B cell (primary cell): Measurements from ENCODE around the gene EML5. TPM values are rescaled to one million over a fixed set of nuclear protein-coding genes. Genes with fewer than 3 reads are reported as not detected.

Source experiments
- ATAC-seq: fragments of 200-7000 bp; cut with Tn5 transposase; one replicate; pipeline ENCODE4 v1.10.0; 2021; ENCODE audit warnings: low read depth, mild to moderate bottlenecking, moderate number of reproducible peaks, moderate library complexity
- CTCF ChIA-PET: fragments of 350-600 bp; sonication (Branson Sonifier 250); formaldehyde crosslinking; loops from one replicate; lab custom pipeline; 2021; ENCODE audit warnings: antibody characterized with exemption, inconsistent platforms; lab: Charles Lee
- POLR2A ChIA-PET: fragments of 350-600 bp; sonication (Branson Sonifier 250); formaldehyde crosslinking; loops from one replicate; lab custom pipeline; 2021; ENCODE audit warnings: antibody characterized with exemption; lab: Charles Lee
- DNase-seq: peaks from one replicate; pipeline ENCODE4 v3.0.0; 2013
- H2AFZ ChIP-seq: 2 replicates; pipeline ENCODE4 v1.6.1; 2012; ENCODE audit warnings: mild to moderate bottlenecking, low read depth, low read length; ENCODE audit not compliant: insufficient read depth, poor library complexity, severe bottlenecking
- H3K27ac ChIP-seq, 2 donors: 1 replicate in 1 of 2; 2 replicates in 1 of 2; pipeline ENCODE4 v1.5.1; 2012 to 2013; ENCODE audit warnings: low read length in 2 of 2, mild to moderate bottlenecking in 2 of 2, moderate library complexity in 1 of 2
- H3K27me3 ChIP-seq, 4 experiments: fragments of 200-600 bp in 1 of 4; sonication (generic) in 1 of 4; replicated peaks in 1 of 4; 1 replicate in 2 of 4; 2 replicates in 2 of 4; pipeline versions ENCODE4 v1.6.1 to v1.7.0; 2013 to 2016; ENCODE audit warnings: low read length in 3 of 4, mild to moderate bottlenecking in 2 of 4, mixed read lengths in 1 of 4, moderate library complexity in 1 of 4; ENCODE audit not compliant: insufficient read depth in 4 of 4, control insufficient read depth in 3 of 4; ENCODE audit errors: control extremely low read depth in 1 of 4
- H3K36me3 ChIP-seq, 2 experiments: replicated peaks in 1 of 2; 1 replicate in 1 of 2; 2 replicates in 1 of 2; pipeline versions ENCODE4 v1.6.1 to v1.7.1; 2013; ENCODE audit warnings: low read length in 1 of 2; ENCODE audit not compliant: insufficient read depth in 2 of 2, control insufficient read depth in 1 of 2; ENCODE audit errors: control extremely low read depth in 1 of 2, extremely low read depth in 1 of 2
- H3K4me1 ChIP-seq, 2 donors: fragments of 200-600 bp in 1 of 2; sonication (generic) in 1 of 2; 1 replicate in 1 of 2; 2 replicates in 1 of 2; pipeline versions ENCODE4 v1.5.1 to v1.6.1; 2013 to 2017; ENCODE audit warnings: low read length in 2 of 2; ENCODE audit not compliant: control insufficient read depth in 2 of 2, insufficient read depth in 2 of 2
- H3K4me2 ChIP-seq: replicated peaks from 2 replicates; pipeline ENCODE3; 2012; ENCODE audit warnings: mild to moderate bottlenecking, low read depth, low read length; ENCODE audit not compliant: poor library complexity, severe bottlenecking
- H3K4me3 ChIP-seq, 5 experiments: fragments of 200-600 bp in 1 of 5; sonication (generic) in 1 of 5; 1 replicate in 3 of 5; 2 replicates in 2 of 5; pipeline versions ENCODE4 v1.5.1 to v1.7.0; 2011 to 2016; ENCODE audit warnings: low read length in 4 of 5, mild to moderate bottlenecking in 4 of 5, low read depth in 2 of 5, control low read depth in 1 of 5, moderate library complexity in 1 of 5; ENCODE audit not compliant: insufficient read depth in 1 of 5; ENCODE audit errors: control extremely low read depth in 1 of 5, extremely low read depth in 1 of 5
- H3K79me2 ChIP-seq: fragments of 200-600 bp; sonication (generic); one replicate; pipeline ENCODE4 v1.6.0; 2016; ENCODE audit warnings: low read length; ENCODE audit not compliant: control insufficient read depth, insufficient read depth
- H3K9ac ChIP-seq: fragments of 200-600 bp; sonication (generic); 2 replicates; pipeline ENCODE4 v1.6.1; 2017; ENCODE audit warnings: mild to moderate bottlenecking, low read length, moderate library complexity
- H3K9me3 ChIP-seq, 3 donors: one replicate each; pipeline versions ENCODE4 v1.6.1 to v1.7.1; 2013; ENCODE audit warnings: low read length in 2 of 3; ENCODE audit not compliant: control insufficient read depth in 2 of 3, insufficient read depth in 1 of 3; ENCODE audit errors: control extremely low read depth in 1 of 3
- H4K20me1 ChIP-seq: 2 replicates; pipeline ENCODE4 v1.6.0; 2012; ENCODE audit warnings: mild to moderate bottlenecking, low read length; ENCODE audit not compliant: insufficient read depth, control insufficient read depth, poor library complexity, severe bottlenecking
- H3K27ac Mint-ChIP-seq: one replicate; pipeline ENCODE4 v1.8.0; 2021; ENCODE audit warnings: mixed read lengths
- H3K27me3 Mint-ChIP-seq: one replicate; pipeline ENCODE4 v1.8.0; 2021; ENCODE audit warnings: mixed read lengths
- H3K4me1 Mint-ChIP-seq: one replicate; pipeline ENCODE4 v1.8.0; 2021; ENCODE audit warnings: mixed read lengths
- H3K4me3 Mint-ChIP-seq: one replicate; pipeline ENCODE4 v1.8.0; 2021; ENCODE audit warnings: mixed read lengths
- H3K9me3 Mint-ChIP-seq: one replicate; pipeline ENCODE4 v1.8.0; 2022; ENCODE audit warnings: mixed read lengths; ENCODE audit not compliant: insufficient read depth
- EZH2 ChIP-seq: IDR thresholded peaks from 2 replicates; pipeline ENCODE4 v1.6.1; 2012; ENCODE audit warnings: borderline replicate concordance, low read depth, mild to moderate bottlenecking, moderate library complexity, low read length; ENCODE audit not compliant: insufficient read depth, poor library complexity, severe bottlenecking
- WGBS: methylation state at CpG from one replicate; pipeline ENCODE4 v1.1.5; 2013; ENCODE audit warnings: missing lambda C conversion rate; ENCODE audit not compliant: insufficient coverage; 5-methylcytosine and 5-hydroxymethylcytosine counted together
- intact Hi-C: fragments of 100-400 bp; cut with micrococcal nuclease; formaldehyde crosslinking; loops from one replicate; pipeline ENCODE4 v1.10.0; 2022
- polyA plus RNA-seq: library from polyadenylated mRNA; depleted of rRNA; stranded (reverse); fragments of >200 nt; gene quantifications from 2 replicates; pipeline ENCODE4 v1.2.3, GENCODE V29; 2012
- total RNA-seq, 2 donors: library from RNA; stranded (reverse); fragments of 120-200 nt in 1 of 2; gene quantifications; 1 replicate in 1 of 2; 2 replicates in 1 of 2; pipeline versions ENCODE4 v1.2.3 to v1.2.4, GENCODE V29; 2013 to 2022
- TF ChIP-seq, protein P1 (sequence below): fragments of 200-600 bp; IDR thresholded peaks from one replicate; pipeline ENCODE4 v1.8.0; 2022; ENCODE audit warnings: antibody characterized with exemption, mild to moderate bottlenecking

Gene EML5
- total and polyA plus RNA-seq, 2 donors (not counting 1 experiment from before 2014, with no cell fraction given), result 1.7 to 6.9 TPM

DNA sequence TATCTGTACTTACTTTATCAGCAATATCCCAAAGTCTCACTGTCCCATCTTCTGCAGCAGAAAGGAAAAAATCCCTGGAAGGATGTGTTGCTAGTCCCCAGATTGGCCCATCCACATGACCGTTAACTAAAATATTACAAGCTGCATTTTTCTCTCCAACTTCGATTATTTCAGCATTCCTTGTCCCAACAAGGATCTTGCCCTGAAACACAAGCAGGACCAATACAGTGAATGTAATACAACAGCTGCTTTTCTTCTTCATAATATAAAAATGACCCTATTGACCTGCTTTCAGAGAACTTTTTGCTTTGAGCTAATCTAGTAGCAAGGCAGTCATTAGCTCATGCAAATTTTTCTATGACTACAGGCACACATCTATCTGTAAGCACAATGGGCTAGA is 171.7 kb downstream of the EML5 start:
- Histone ChIP-seq H3K27ac (no peak overlapping the region), H3K4me2 (no peak overlapping the region), H4K20me1 (no peaks in the 10 kb centered on the region), H3K36me3 (no peaks in the 10 kb centered on the region), H3K9me3 (no peaks in the 10 kb centered on the region), H3K27me3 (no peaks in the 10 kb centered on the region), H3K4me3 (no peak overlapping the region), H3K9ac (no peak overlapping the region), H3K4me1 (no peaks in the 10 kb centered on the region), H3K79me2 (no peaks in the 10 kb centered on the region), H2AFZ (no peak overlapping the region)
- ChIA-PET POLR2A (no interaction called here), CTCF (no interaction called here)
- Mint-ChIP-seq H3K27me3 (no peaks in the 10 kb centered on the region), H3K9me3 (no peaks in the 10 kb centered on the region), H3K27ac (no peak overlapping the region), H3K4me1 (no peaks in the 10 kb centered on the region), H3K4me3 (no peak overlapping the region)
- TF ChIP-seq, protein P1, sequence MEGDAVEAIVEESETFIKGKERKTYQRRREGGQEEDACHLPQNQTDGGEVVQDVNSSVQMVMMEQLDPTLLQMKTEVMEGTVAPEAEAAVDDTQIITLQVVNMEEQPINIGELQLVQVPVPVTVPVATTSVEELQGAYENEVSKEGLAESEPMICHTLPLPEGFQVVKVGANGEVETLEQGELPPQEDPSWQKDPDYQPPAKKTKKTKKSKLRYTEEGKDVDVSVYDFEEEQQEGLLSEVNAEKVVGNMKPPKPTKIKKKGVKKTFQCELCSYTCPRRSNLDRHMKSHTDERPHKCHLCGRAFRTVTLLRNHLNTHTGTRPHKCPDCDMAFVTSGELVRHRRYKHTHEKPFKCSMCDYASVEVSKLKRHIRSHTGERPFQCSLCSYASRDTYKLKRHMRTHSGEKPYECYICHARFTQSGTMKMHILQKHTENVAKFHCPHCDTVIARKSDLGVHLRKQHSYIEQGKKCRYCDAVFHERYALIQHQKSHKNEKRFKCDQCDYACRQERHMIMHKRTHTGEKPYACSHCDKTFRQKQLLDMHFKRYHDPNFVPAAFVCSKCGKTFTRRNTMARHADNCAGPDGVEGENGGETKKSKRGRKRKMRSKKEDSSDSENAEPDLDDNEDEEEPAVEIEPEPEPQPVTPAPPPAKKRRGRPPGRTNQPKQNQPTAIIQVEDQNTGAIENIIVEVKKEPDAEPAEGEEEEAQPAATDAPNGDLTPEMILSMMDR, result no peak
- no peak for TF ChIP-seq EZH2
- intact Hi-C loops, result no loop called here
- WGBS, result 94% methylated on average over 2 of the region's 2 CpGs
- DNase-seq (no peak), ATAC-seq (no peak)

DNA sequence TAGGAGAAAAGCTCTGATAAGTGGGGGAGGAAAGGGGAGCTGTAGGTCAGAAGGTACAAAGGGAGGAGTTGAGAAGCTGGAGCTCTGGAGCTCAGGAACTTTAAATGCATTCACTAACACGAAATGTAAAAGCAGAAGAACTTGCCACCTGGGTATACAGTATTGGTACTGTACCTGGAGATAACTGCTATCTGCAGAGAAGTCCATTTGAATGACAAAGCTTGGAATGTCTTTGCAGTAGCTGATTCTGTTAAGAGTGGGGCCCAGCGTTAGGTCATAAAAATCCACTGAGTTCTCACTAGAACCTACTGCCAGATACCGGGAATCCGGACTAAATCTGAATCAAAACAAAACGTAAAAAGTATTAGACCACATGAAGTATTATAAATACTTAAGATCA is 174.3 kb downstream of the EML5 start:
- Histone ChIP-seq H2AFZ (no peak overlapping the region), H3K9me3 (no peaks in the 10 kb centered on the region), H4K20me1 (no peaks in the 10 kb centered on the region), H3K4me1 (peaks cover 5% of the 10 kb centered on the region in 2 donors), H3K27ac (no peak overlapping the region), H3K9ac (no peak overlapping the region), H3K36me3 (peaks cover 0 to 1% of the 10 kb centered on the region in 2 experiments), H3K27me3 (no peaks in the 10 kb centered on the region), H3K79me2 (no peaks in the 10 kb centered on the region), H3K4me3 (no peak overlapping the region), H3K4me2 (no peak overlapping the region)
- ChIA-PET CTCF (no interaction called here), POLR2A (no interaction called here)
- DNase-seq, result no peak
- Mint-ChIP-seq H3K27me3 (no peaks in the 10 kb centered on the region), H3K27ac (no peak overlapping the region), H3K4me1 (peaks cover 7% of the 10 kb centered on the region), H3K4me3 (no peak overlapping the region), H3K9me3 (no peaks in the 10 kb centered on the region)
- intact Hi-C loops, result no loop called here
- TF ChIP-seq, protein P1, result no peak
- no peak for TF ChIP-seq EZH2
- 100% methylated on average over 1 of the region's 5 CpGs for WGBS
- ATAC-seq, result no peak
